Measurements from ENCODE around the gene RINL. TPM values are rescaled to one million over a fixed set of nuclear protein-coding genes. Genes with fewer than 3 reads are reported as not detected.
"Not testable (repeated sequence)": the region's sequence is repeated elsewhere in the genome, so short reads cannot be mapped to it uniquely, and the experiment has no call there.

The RINL gene
- polyA plus RNA-seq, 4 donors = 2.9 to 10.6 (median 6.7) TPM

DNA sequence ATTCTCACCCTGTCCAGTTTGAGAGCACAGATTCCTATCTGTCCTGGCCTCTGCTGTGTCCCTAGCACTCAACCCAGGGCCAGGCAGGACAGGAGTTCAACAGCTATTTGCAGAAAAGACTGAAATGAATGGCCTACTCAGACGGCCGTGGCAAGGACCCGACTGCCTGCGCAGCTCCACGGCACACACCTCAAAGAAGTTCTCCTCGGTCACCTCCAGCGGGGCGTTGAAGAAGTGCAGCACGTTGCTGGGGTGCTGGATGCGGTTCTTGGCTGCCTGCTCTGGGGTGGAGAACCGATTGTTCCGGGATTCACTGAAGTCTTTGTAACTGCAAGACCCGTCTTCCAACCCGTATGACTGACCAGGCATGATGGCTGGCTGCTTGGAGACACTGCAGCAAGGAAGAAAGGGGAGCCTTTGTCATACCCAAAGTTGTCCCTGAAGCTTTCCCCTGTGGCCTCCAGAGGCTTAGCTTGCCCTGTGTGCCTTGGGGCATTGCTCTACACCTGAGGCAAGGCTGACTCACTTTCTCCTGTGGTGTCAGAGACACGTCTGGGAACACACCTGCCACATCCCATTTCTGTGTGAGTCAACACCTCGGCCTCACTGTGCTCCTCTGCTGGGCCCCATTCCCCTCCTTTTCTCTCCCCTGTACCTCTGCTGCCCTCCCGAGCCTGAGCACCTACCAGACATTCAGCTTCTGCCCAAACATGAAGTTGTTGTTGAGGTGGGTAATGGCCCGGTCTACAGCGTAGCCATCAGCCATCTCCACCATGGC lies 39.7 kb downstream of the RINL start:
- DNase-seq (ENCODE audit: low read depth in 4 of 4, low spot score in 3 of 4) = no peak

- no peak for DNase-seq (ENCODE audit: low read depth in 4 of 4, low spot score in 3 of 4)
Observed at GRCh38 chr19:38837656-38838121, 40.4 kb downstream of the RINL start.

DNA sequence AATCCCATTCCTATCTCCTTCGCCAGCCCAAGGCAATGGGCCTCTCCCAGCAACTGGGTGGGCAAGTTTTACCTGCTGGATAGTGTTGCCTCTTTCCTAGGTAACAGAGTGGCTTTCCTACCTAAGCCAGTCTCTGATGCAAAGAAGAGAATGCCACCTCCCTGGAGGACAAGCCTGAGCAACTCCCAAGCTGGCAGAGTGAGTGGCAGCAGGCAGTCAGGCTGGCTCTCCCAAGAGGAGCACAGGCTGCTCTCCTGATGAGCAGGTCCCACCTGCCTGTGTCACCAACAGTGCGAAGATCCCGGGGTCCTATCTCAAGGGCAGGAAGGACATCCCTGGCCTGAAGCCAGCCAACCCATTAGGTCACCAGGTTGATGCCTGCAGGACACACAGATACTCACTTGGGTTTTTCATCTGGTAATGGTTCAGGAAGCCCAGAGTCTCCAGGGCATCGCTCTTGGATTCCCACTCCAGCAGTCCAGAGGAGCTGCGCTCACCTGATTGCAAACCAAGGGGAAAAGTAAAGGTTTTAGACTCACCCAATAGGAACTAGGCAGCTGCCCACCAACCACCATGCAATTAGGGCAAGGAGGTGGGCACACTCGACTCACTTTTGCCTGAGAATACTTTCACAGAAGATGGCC lies 41.0 kb downstream of the RINL start:
- no peak for DNase-seq (ENCODE audit: low read depth in 4 of 4, low spot score in 3 of 4)

DNA sequence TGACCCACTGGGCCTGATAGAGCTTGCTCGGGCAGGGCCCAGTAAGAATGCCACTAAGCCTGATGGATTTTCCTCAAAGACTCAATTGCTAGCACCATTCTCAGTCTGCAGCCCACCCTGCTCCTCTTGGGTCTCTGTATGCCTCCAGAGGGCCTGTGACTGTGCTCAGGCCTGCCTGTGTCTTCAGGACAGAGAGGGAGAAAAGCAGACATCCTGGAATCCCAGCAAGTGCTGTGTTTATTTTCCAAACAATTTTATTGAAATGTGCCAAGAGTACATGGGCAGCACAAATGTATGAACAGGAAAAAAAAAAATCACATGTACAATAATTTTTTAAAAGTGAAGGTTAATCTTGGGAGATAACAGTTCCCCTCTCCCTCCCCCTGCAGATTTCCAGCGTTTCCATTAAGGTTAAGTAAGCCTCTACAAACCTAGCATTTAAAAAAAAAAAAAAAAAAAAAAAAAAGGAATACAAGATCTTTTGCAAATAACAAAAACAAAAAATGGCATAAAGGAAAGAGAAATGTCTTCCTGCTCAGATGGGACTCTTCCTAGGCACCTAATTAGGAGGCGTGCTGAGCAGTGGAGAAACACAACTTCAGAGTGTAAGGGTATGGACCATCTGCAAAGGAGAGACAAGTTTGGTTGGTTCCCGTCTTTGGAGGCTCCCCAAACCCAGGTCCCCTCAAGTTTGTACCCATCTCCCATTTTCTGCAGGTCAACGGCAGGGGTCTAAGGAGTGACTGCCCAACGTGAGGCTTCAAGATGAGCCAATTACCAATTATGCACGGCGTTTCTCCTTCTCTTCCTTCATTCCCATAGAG lies 41.7 kb downstream of the RINL start:
- no peak for DNase-seq (ENCODE audit: low read depth in 4 of 4, low spot score in 3 of 4)

DNA sequence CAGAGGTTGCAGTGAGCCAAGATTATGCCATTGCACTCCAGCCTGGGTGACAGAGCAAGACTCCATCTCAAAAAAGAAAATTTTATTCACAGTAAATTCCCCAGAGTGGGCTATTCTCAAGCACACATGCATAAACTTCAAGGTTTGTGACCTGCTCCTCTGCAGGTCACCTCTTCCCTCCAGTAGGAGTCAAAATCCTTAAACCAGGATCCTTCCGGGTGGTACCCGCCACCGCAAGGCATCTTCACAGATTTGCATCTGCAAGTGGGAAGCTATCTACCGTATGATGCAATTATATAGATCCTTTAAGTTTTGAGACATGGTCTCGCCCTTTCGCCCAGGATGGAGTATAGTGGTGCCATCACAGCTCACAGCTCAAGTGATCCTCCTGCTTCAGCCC lies 43.5 kb downstream of the RINL start:
- no peak for DNase-seq (ENCODE audit: low read depth in 4 of 4, low spot score in 3 of 4)

GRCh38 chr19:38834104-38834490 lies 44.0 kb downstream of the RINL start:
- no peak for DNase-seq (ENCODE audit: low read depth in 4 of 4, low spot score in 3 of 4)

DNA sequence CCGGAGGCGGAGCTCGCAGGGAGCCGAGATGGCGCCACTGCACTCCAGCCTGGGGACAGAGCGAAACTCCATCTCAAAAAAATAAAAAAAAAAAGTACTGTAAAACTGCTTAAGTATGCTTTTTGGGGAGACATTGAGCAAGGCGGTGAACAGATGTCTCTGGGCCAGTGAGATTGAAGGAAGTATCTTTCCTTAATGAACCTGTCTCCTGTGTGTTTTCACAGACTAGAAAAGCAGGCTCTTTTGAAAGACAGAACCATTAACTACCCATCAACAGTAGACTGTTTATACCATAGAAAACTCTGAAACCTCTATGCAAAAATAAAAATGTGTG lies 45.0 kb downstream of the RINL start:
- DNase-seq (ENCODE audit: low read depth in 4 of 4, low spot score in 3 of 4) = no peak

- peak in 2 of 4 donors; percentile 22 to 37 for DNase-seq (ENCODE audit: low read depth in 4 of 4, low spot score in 3 of 4)
Observed at GRCh38 chr19:38831142-38831605, 46.9 kb downstream of the RINL start.

GRCh38 chr19:38830039-38830733 lies 47.9 kb downstream of the RINL start:
- no peak for DNase-seq (ENCODE audit: low read depth in 4 of 4, low spot score in 3 of 4)

- DNase-seq (ENCODE audit: low read depth in 4 of 4, low spot score in 3 of 4) = not testable (repeated sequence)
Observed at GRCh38 chr19:38829203-38829602, 48.9 kb downstream of the RINL start.

GRCh38 chr19:38826856-38827551 lies 51.1 kb downstream of the RINL start:
- DNase-seq (ENCODE audit: low read depth in 4 of 4, low spot score in 3 of 4) = no peak

DNA sequence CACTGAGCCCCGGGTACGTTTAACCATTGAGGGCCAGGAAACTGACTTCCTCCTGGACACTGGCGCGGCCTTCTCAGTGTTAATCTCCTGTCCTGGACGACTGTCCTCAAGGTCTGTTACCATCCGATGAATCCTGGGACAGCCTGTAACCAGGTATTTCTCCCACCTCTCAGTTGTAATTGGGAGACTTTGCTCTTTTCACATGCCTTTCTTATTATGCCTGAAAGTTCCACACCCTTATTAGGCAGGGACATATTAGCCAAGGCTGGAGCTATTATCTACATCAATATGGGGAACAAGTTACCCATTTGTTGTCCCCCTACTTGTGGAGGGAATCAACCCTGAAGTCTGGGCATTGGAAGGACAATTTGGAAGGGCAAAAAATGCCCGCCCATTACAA lies 52.1 kb downstream of the RINL start:
- not testable (repeated sequence) for DNase-seq (ENCODE audit: low read depth in 4 of 4, low spot score in 3 of 4)

GRCh38 chr19:38821230-38821825 lies 56.7 kb downstream of the RINL start:
- DNase-seq (ENCODE audit: low read depth in 4 of 4, low spot score in 3 of 4) = not testable (repeated sequence)

DNA sequence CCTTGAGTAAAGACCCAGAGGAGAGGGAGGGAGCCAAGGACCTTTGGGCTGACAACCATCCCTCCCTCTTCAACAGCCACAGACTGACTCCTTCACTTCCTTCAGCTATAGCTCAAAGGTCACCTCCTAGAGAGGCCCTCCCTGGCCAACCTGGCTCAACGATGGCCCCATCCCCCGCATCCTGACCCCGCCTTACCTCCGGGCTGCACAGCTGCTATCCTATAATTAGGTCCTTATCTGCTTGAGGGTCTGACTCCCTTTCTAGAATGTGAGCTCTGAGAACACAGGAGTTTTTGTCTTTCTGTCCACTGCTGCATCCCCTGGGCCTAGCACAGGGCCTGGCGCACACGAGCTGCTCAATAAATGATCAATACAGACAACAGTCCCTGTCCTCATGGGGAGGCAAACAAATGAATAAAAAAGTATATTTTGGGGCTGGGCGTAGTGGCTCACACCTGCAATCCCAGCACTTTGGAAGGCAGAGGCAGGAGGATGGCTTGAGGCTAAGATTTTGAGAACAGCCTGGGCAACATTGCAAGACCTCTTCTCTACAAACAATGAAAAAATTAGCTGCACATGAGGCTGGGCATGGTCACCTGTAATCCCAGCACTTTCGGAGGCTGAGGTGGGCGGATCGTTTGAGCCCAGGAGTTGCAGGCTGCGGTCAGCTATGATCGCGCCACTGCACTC lies 58.7 kb downstream of the RINL start:
- DNase-seq (ENCODE audit: low read depth in 4 of 4, low spot score in 3 of 4) = peak in 1 of 4 donors; percentile 16

Other genes starting within 250 kb of the RINL start
- gene ACTN4, start 230.6 kb downstream of the RINL start, polyA plus RNA-seq (ENCODE audit: insufficient read length in 4 of 4) = 100 to 1,000 TPM; 470 to 694 (median 623) TPM
- 10 to 100 TPM in 1 of 4 donors, 1 to 10 TPM in 2, under 1 TPM in 1; 0.41 to 10.6 (median 5.4) TPM for gene CAPN12, start 133.8 kb downstream of the RINL start, polyA plus RNA-seq (ENCODE audit: insufficient read length in 4 of 4)
- under 1 TPM in 1 of 4 donors, not detected in 3; 0.57 TPM for gene LGALS7, start 104.8 kb downstream of the RINL start, polyA plus RNA-seq (ENCODE audit: insufficient read length in 4 of 4)
- 1 to 10 TPM in 3 of 4 donors, under 1 TPM in 1; 0.78 to 1.9 (median 1.7) TPM for gene LGALS7B, start 89.1 kb downstream of the RINL start, polyA plus RNA-seq (ENCODE audit: insufficient read length in 4 of 4)
- 1 to 10 TPM in 3 of 4 donors, under 1 TPM in 1; 0.89 to 2.2 (median 1.5) TPM for gene LGALS4, start 65.3 kb downstream of the RINL start, polyA plus RNA-seq (ENCODE audit: insufficient read length in 4 of 4)
- 100 to 1,000 TPM in 3 of 4 donors, 10 to 100 TPM in 1; 78.6 to 155 (median 139) TPM for gene ECH1, start 46.5 kb downstream of the RINL start, polyA plus RNA-seq (ENCODE audit: insufficient read length in 4 of 4)
- gene HNRNPL, start 28.3 kb downstream of the RINL start, polyA plus RNA-seq (ENCODE audit: insufficient read length in 4 of 4) = 100 to 1,000 TPM; 362 to 527 (median 473) TPM
- gene SIRT2, start 21.3 kb upstream of the RINL start, polyA plus RNA-seq (ENCODE audit: insufficient read length in 4 of 4) = 10 to 100 TPM; 37.9 to 48.3 (median 43.6) TPM
- 10 to 100 TPM in 1 of 4 donors, 1 to 10 TPM in 3; 5.1 to 12.9 (median 7.1) TPM for gene NFKBIB, start 21.7 kb upstream of the RINL start, polyA plus RNA-seq (ENCODE audit: insufficient read length in 4 of 4)
- 1 to 10 TPM in 1 of 4 donors, under 1 TPM in 2, not detected in 1; 0.38 to 1.1 (median 0.46) TPM for gene CCER2, start 33.9 kb upstream of the RINL start, polyA plus RNA-seq (ENCODE audit: insufficient read length in 4 of 4)
- gene SARS2, start 52.5 kb upstream of the RINL start, polyA plus RNA-seq (ENCODE audit: insufficient read length in 4 of 4) = 10 to 100 TPM; 31.4 to 64.3 (median 41.1) TPM
- 10 to 100 TPM; 11.9 to 32.1 (median 17.6) TPM for gene MRPS12, start 52.7 kb upstream of the RINL start, polyA plus RNA-seq (ENCODE audit: insufficient read length in 4 of 4)
- 10 to 100 TPM; 40.2 to 86.3 (median 60.3) TPM for gene FBXO17, start 97.5 kb upstream of the RINL start, polyA plus RNA-seq (ENCODE audit: insufficient read length in 4 of 4)
- gene FBXO27, start 154.3 kb upstream of the RINL start, polyA plus RNA-seq (ENCODE audit: insufficient read length in 4 of 4) = 1 to 10 TPM; 3.9 to 9.8 (median 8.7) TPM
- gene ACP7, start 206.1 kb upstream of the RINL start, polyA plus RNA-seq (ENCODE audit: insufficient read length in 4 of 4) = under 1 TPM; 0.08 to 0.79 (median 0.34) TPM
- gene PAK4, start 247.5 kb upstream of the RINL start, polyA plus RNA-seq (ENCODE audit: insufficient read length in 4 of 4) = 10 to 100 TPM; 29.4 to 74.0 (median 49.6) TPM

Data from left renal pelvis (tissue), 4 donors.